ENCODE data around the gene MRTFB. TPM values are rescaled to one million over a fixed set of nuclear protein-coding genes. Genes with fewer than 3 reads are reported as not detected.

MRTFB gene
- total and polyA plus RNA-seq, 12 donors = 4.1 to 41.8 (median 32.5) TPM

GRCh38 chr16:14193316-14193871, 122.3 kb downstream of the MRTFB start:
- Histone ChIP-seq H3K9me3 (peaks cover 0 to 8% (median 0%) of the 10 kb centered on the region in 11 donors), H3K27ac (peak overlapping the region in 3 of 10 donors; percentile 11 to 45 (median 45)), H3K36me3 (peaks cover 0 to 6% (median 0%) of the 10 kb centered on the region in 9 donors), H3K27me3 (no peaks in the 10 kb centered on the region), H3K4me3 (peak overlapping the region in 2 of 10 donors; percentile 13 to 15), H3K4me1 (peaks cover 0 to 83% (median 45%) of the 10 kb centered on the region in 9 donors)
- peak in 4 of 8 donors; percentile 42 to 53 (median 51) for ATAC-seq
- DNase-seq = no peak
- no peak for TF ChIP-seq CTCF (IDR thresholded peaks at IDR 0.05)
- 67 to 76% methylated on average over 6 of the region's 6 CpGs for WGBS, 2 donors
- intact Hi-C loops (cut with DNase I) = loop anchor here in 3 of 10 donors (5.0 to 10.0 kb wide), 4 partner anchors 109 to 271 kb away; partner anchors contain the start of gene ERCC4 (in 2 of the 3)

DNA sequence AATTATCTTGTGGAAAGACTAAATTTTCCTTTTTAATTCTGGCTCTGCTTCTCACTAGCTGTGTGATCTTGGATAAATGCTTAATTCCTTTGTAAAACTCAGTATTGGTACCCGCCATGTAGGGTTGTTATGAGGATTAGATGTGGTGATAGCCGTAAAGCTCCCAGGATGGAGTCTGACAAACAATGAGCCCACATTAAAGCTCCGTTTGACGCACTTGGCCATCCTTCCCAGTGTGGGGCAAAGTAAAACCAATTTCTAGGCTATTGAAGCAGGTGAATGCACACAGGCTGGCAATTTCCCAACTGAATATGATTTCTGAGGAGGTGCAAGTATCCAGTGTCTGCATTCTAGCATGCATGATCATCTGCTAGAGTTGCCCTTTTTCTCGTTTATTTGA, 123.6 kb downstream of the MRTFB start:
- DNase-seq = no peak
- no peak for TF ChIP-seq CTCF (IDR thresholded peaks at IDR 0.05)
- no peak for ATAC-seq
- H3K4me1 ChIP-seq = peaks cover 0 to 91% (median 50%) of the 10 kb centered on the region in 9 donors
- no peak overlapping the region for H3K4me3 ChIP-seq
- no peaks in the 10 kb centered on the region for H3K27me3 ChIP-seq
- intact Hi-C loops (cut with DNase I) = loop anchor here in 3 of 10 donors (5.0 to 10.0 kb wide), 4 partner anchors 110 to 272 kb away; partner anchors contain the start of gene ERCC4 (in 2 of the 3)
- no peak overlapping the region for H3K27ac ChIP-seq
- peaks cover 0 to 8% (median 0%) of the 10 kb centered on the region in 11 donors for H3K9me3 ChIP-seq
- peaks cover 0 to 6% (median 0%) of the 10 kb centered on the region in 9 donors for H3K36me3 ChIP-seq
- WGBS, 2 donors = 94% methylated on average over 5 of the region's 5 CpGs

- peaks cover 0 to 8% (median 0%) of the 10 kb centered on the region in 11 donors for H3K9me3 ChIP-seq
- intact Hi-C loops (cut with DNase I) = loop anchor here in 3 of 10 donors (10.0 kb wide), 3 partner anchors 111 to 271 kb away; partner anchors contain the start of gene ERCC4 (in 1 of the 3)
- ATAC-seq = no peak
- no peak for TF ChIP-seq CTCF (IDR thresholded peaks at IDR 0.05)
- H3K36me3 ChIP-seq = peaks cover 0 to 6% (median 0%) of the 10 kb centered on the region in 9 donors
- H3K27ac ChIP-seq = peak overlapping the region in 4 of 10 donors; percentile 17 to 61 (median 33)
- no peak overlapping the region for H3K4me3 ChIP-seq
- no peak for DNase-seq
- H3K27me3 ChIP-seq = no peaks in the 10 kb centered on the region
- peaks cover 0 to 81% (median 42%) of the 10 kb centered on the region in 9 donors for H3K4me1 ChIP-seq
- 81 to 82% methylated on average over 2 of the region's 2 CpGs for WGBS, 2 donors
Measured at GRCh38 chr16:14196011-14196410, 124.9 kb downstream of the MRTFB start.

DNA sequence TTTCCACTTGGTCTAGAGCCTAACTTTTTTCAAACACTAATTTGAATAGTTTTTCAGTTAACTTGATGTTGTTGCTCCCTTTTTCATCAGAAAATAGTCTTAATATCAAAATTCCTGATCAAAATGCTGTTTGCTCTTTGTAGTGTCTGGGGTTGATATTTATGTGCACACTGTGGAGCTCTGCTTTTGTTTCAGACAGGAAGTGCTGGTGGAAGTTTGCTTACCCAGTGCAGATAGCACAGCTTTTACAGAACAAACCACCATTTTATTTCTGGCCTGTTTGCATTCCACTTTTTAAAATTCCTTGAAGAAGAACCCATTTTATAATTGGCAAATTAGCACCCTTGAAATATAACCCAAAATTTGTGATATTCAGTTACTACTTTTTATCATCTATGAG, 125.4 kb downstream of the MRTFB start:
- Histone ChIP-seq H3K36me3 (peaks cover 0 to 6% (median 0%) of the 10 kb centered on the region in 9 donors), H3K27me3 (no peaks in the 10 kb centered on the region), H3K9me3 (peaks cover 0 to 8% (median 0%) of the 10 kb centered on the region in 11 donors), H3K4me3 (no peak overlapping the region), H3K4me1 (peaks cover 0 to 81% (median 47%) of the 10 kb centered on the region in 9 donors), H3K27ac (peak overlapping the region in 5 of 10 donors; percentile 17 to 61 (median 33))
- intact Hi-C loops (cut with DNase I) = loop anchor here in 3 of 10 donors (10.0 kb wide), 3 partner anchors 112 to 272 kb away; partner anchors contain the start of gene ERCC4 (in 1 of the 3)
- no peak for TF ChIP-seq CTCF (IDR thresholded peaks at IDR 0.05)
- DNase-seq = no peak
- ATAC-seq = peak in 4 of 8 donors; percentile 48 to 71 (median 56)
